C4-2B (cell line): ENCODE results near the gene PFAS.

Experiments used
- CTCF ChIP-seq: fragments of 450-650 bp; conservative IDR thresholded peaks from 2 replicates; pipeline ENCODE4 v1.5.1; 2017; ENCODE audit warnings: mild to moderate bottlenecking
- ZFX ChIP-seq: fragments of 450-650 bp; IDR thresholded peaks from 2 replicates; pipeline ENCODE4 v1.6.1; 2017

GRCh38 chr17:8294814-8295316, 45.8 kb downstream of the PFAS start:
- TF ChIP-seq CTCF = no peak
- TF ChIP-seq ZFX = no peak
